Ovary (tissue), 9 donors: ENCODE measurements around the gene DCAF16. TPM values are rescaled to one million over a fixed set of nuclear protein-coding genes. Genes with fewer than 3 reads are reported as not detected.
A peak's percentile ranks its signal among the peaks of the same experiment; 100 is the strongest.

Source experiments
- DNase-seq, 5 donors: peaks; one replicate each; pipeline ENCODE4 v3.0.0-alpha.2; 2019 to 2020
- H3K27ac ChIP-seq, 2 donors: fragments of 200-600 bp; one replicate each; pipeline versions ENCODE4 v1.5.1 to v1.8.0; 2019 to 2022
- H3K27me3 ChIP-seq: fragments of 200-600 bp; one replicate; pipeline ENCODE4 v1.8.0; 2022
- H3K36me3 ChIP-seq: fragments of 200-600 bp; sonication (generic); one replicate; pipeline ENCODE4 v1.5.1; 2019
- H3K4me1 ChIP-seq: one replicate; pipeline ENCODE4 v1.8.1; 2013; ENCODE audit warnings: mild to moderate bottlenecking, moderate library complexity; ENCODE audit not compliant: insufficient read depth
- H3K4me3 ChIP-seq: fragments of 200-600 bp; sonication (generic); one replicate; pipeline ENCODE4 v1.5.1; 2017
- H3K9me3 ChIP-seq, 2 donors: fragments of 200-600 bp in 1 of 2; sonication (generic) in 1 of 2; one replicate each; pipeline versions ENCODE4 v1.5.1 to v1.8.1; 2013 to 2019; ENCODE audit warnings: mild to moderate bottlenecking in 1 of 2, moderate library complexity in 1 of 2
- CTCF ChIP-seq, 3 donors: fragments of 450-650 bp in 2 of 3; fragments of 200-600 bp in 1 of 3; IDR thresholded peaks; one replicate each; pipeline versions ENCODE4 v1.5.1 to v1.8.0; 2016 to 2022; ENCODE audit warnings: antibody characterized with exemption in 3 of 3, mild to moderate bottlenecking in 1 of 3
- EP300 ChIP-seq: sonication (generic); formaldehyde crosslinking; IDR thresholded peaks from one replicate; pipeline ENCODE4 v1.6.1; 2017; ENCODE audit warnings: antibody characterized with exemption
- POLR2A ChIP-seq: fragments of 450-650 bp; IDR thresholded peaks from one replicate; pipeline ENCODE4 v1.6.1; 2017; ENCODE audit warnings: antibody characterized with exemption, mild to moderate bottlenecking, moderate library complexity
- WGBS, 3 donors: extraction: QIAGEN DNeasy Blood & Tissue Kit in 1 of 3; methylation state at CpG; one replicate each; pipeline versions ENCODE4 v1.1.5 to v1.1.7; 2013 to 2017; 5-methylcytosine and 5-hydroxymethylcytosine counted together
- intact Hi-C, 4 donors: fragments of 100-400 bp; cut with DNase I; formaldehyde crosslinking; loops; one replicate each; pipeline versions ENCODE4 v1.11.0 to v1.15.1; 2022 to 2023
- polyA plus RNA-seq, 2 donors: library from polyadenylated mRNA; stranded (reverse); fragments of 200-250 nt in 1 of 2; fragments of 350-450 nt in 1 of 2; fragmentation: Illumina TruSeq in 1 of 2; extraction: RNeasy Lipid Tissue Mini Kit (QIAGEN cat#74804) in 1 of 2; gene quantifications; one replicate each; pipeline ENCODE4 v1.2.3, GENCODE V29; 2013 to 2014
- total RNA-seq, 7 donors: library from RNA; depleted of rRNA in 2 of 7; stranded (reverse); fragments of >200 nt in 2 of 7; fragmentation: NEBNext Ultra II Directional in 3 of 7; extraction: Animal tissue kit (Norgen Biotek cat#: 25700) in 3 of 7; gene quantifications; one replicate each; pipeline versions ENCODE4 v1.1.0 to v1.2.4, GENCODE V29; 2016 to 2023
- donor health status: DM: no; HTN: no; CAD: no; lungs with moderate emphysema.
- donor health status: DM: no; HTN: no; CAD: no.
- donor health status: Bipolar disorder and iron deficiency.
- donor health status: DM: yes; HTN: yes; CAD: no.
- donor health status: DM: no; HTN: no; CAD: no.
- donor health status: DM: yes; HTN: yes; CAD: no.

DCAF16 gene
- total and polyA plus RNA-seq, 9 donors = 25.8 to 65.0 (median 51.2) TPM

- TF ChIP-seq CTCF (IDR thresholded peaks at IDR 0.05) (no peak), EP300 (no peak), POLR2A (no peak)
- Histone ChIP-seq H3K27ac (no peak within 1 kb of the TSS), H3K4me1 (peaks cover 7% of the 10 kb centered on the region), H3K36me3 (no peaks in the 10 kb centered on the region), H3K27me3 (no peaks in the 10 kb centered on the region), H3K9me3 (no peaks in the 10 kb centered on the region), H3K4me3 (peak within 1 kb of the TSS; percentile 24)
- DNase-seq = no peak
- intact Hi-C loops = no loop called here
- WGBS, 3 donors = 2% methylated on average over 79 to 82 of the region's 82 CpGs
These were observed 29.0 kb downstream of the DCAF16 start, which contains the start of gene FAM184B for GRCh38 chr4:17781300-17782287. FAM184B (minus strand) TSS chr4:17781621; CDS start chr4:17781299, 322 bp downstream.

GRCh38 chr4:17780501-17781299 lies 29.9 kb downstream of the DCAF16 start:
- intact Hi-C loops = no loop called here
- peak overlapping the region; percentile 24 for H3K4me3 ChIP-seq
- H3K27me3 ChIP-seq = no peaks in the 10 kb centered on the region
- no peaks in the 10 kb centered on the region for H3K9me3 ChIP-seq
- no peaks in the 10 kb centered on the region for H3K36me3 ChIP-seq
- H3K27ac ChIP-seq = no peak overlapping the region
- TF ChIP-seq POLR2A (no peak), CTCF (IDR thresholded peaks at IDR 0.05) (no peak), EP300 (no peak)
- DNase-seq = no peak
- WGBS, 3 donors = 6 to 9% (median 6%) methylated on average over 31 of the region's 31 CpGs
- peaks cover 7% of the 10 kb centered on the region for H3K4me1 ChIP-seq

GRCh38 chr4:17778431-17778830 lies 32.1 kb downstream of the DCAF16 start:
- intact Hi-C loops = no loop called here
- Histone ChIP-seq H3K27ac (no peak overlapping the region), H3K36me3 (no peaks in the 10 kb centered on the region), H3K9me3 (no peaks in the 10 kb centered on the region), H3K4me3 (no peak overlapping the region), H3K4me1 (peaks cover 7% of the 10 kb centered on the region), H3K27me3 (no peaks in the 10 kb centered on the region)
- DNase-seq = no peak
- TF ChIP-seq CTCF (IDR thresholded peaks at IDR 0.05) (no peak), POLR2A (no peak)
- 79 to 96% (median 81%) methylated on average over 3 of the region's 3 CpGs for WGBS, 3 donors

GRCh38 chr4:17773135-17773698 lies 37.3 kb downstream of the DCAF16 start:
- no peaks in the 10 kb centered on the region for H3K9me3 ChIP-seq
- intact Hi-C loops = no loop called here
- 81 to 85% (median 82%) methylated on average over 10 of the region's 10 CpGs for WGBS, 3 donors
- no peaks in the 10 kb centered on the region for H3K36me3 ChIP-seq
- H3K4me1 ChIP-seq = no peaks in the 10 kb centered on the region
- no peaks in the 10 kb centered on the region for H3K27me3 ChIP-seq
- DNase-seq = no peak
- no peak overlapping the region for H3K27ac ChIP-seq
- H3K4me3 ChIP-seq = no peak overlapping the region
- no peak for TF ChIP-seq POLR2A
- TF ChIP-seq EP300 = no peak
- TF ChIP-seq CTCF (IDR thresholded peaks at IDR 0.05) = no peak
